HG02981 (cell line): Measurements from ENCODE around the gene IL17REL.

ENCODE experiments used
- ATAC-seq: cut with Tn5 transposase; IDR thresholded peaks from one replicate; pipeline ENCODE4 v1.9.1; 2021; ENCODE audit warnings: mild to moderate bottlenecking, moderate library complexity; ENCODE audit not compliant: unreplicated experiment

Gene IL17REL

DNA sequence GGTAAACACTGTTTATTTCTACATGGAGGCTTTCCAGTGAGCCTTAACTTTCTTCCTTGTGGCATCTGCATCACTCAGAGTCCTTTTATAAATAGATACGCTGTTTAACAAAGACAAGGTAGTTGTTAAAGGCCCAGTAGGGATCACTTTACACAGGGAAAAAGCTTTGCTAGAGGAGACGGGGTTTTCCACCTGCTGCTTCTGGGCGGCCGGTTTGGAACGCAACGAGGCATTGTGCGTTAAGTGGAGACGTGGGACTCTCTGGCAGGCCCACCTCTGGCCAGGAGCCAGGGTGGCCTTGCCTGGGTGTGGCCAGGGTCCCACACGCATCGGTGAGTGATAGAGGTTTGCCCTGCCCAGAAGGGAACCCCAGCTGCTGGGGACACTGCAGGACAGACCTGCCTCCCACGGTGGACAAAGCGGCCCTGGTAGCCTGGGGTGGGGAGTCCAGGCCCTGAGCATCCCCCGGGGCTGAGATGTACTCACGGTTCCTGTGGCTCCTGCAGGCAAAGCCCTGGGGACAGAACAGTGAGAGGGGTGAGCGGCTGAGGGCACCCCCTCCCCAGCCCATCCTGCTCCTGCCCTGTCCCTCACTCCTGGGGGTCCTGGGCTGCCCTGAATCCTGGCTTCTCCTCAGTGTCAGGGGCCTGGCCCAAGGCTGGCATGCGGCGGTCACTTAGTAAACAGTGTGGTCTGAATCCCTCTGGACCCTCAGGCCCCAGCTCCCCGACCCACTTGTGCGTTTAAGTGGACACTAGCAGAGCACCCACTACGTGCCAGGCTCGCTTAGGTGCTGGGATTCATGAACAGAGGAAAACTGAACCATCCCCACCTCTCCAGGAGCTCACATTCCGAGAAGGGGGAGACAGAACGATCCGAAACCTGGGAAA is 4.2 kb downstream of the IL17REL start:
- no peak for ATAC-seq

DNA sequence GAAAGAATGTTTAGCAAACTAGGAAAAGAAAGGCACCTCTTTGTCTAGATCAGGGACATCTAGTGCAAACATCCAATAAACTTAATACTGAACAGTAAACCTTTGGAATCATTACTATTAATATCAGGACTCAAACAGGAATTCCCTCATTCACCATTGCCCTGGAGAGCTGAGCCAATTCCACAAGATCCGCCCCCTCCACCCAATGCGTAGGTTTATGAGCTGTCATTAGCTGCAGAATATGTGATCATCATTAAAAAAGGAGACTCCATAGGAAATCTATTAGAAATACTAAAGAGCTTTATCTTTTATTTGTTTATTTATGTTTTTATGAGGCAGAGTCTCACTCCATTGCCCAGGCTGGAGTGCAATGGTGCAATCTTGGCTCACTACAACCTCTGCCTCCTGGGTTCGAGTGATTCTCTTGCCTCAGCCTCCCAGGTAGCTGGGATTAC is 5.5 kb downstream of the IL17REL start:
- ATAC-seq: no peak

DNA sequence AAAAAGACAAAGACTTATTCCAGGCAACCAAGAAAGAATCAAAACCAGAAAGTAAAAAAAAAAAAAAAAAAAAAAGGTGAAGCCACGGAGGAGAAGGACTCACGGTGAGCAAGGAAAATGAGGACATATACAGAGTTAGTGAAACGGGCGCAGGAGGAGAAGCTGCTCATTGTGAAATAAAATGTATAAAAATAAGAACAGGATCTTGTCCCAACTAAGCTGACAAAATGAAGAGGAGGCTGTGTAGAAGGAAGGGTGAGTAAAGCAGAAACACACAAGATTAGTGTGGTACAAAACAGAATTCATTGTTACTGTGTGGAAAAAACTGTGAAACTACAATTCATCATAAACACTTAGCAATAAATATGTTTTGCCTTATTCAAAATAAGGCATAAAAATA is 7.6 kb downstream of the IL17REL start:
- no peak for ATAC-seq

DNA sequence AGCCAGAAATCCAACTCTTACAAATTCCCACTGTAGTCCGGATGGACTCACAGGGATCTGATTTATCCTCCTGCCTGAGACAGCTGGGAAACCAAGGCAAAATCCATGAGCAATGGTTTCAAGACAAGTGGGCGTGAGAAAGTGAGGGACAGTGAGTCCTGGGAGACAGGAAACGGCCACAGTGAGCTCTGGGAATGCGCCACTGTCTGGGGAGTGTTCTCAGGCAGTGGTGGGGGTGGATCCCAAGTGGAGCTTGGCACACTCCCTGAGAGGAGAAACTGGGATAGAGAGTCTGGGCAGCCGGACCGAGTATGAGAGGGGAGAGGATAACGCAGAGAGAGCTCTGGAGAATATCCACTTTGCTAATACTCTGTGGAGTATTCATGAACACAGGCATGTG is 9.8 kb downstream of the IL17REL start:
- no peak for ATAC-seq

DNA sequence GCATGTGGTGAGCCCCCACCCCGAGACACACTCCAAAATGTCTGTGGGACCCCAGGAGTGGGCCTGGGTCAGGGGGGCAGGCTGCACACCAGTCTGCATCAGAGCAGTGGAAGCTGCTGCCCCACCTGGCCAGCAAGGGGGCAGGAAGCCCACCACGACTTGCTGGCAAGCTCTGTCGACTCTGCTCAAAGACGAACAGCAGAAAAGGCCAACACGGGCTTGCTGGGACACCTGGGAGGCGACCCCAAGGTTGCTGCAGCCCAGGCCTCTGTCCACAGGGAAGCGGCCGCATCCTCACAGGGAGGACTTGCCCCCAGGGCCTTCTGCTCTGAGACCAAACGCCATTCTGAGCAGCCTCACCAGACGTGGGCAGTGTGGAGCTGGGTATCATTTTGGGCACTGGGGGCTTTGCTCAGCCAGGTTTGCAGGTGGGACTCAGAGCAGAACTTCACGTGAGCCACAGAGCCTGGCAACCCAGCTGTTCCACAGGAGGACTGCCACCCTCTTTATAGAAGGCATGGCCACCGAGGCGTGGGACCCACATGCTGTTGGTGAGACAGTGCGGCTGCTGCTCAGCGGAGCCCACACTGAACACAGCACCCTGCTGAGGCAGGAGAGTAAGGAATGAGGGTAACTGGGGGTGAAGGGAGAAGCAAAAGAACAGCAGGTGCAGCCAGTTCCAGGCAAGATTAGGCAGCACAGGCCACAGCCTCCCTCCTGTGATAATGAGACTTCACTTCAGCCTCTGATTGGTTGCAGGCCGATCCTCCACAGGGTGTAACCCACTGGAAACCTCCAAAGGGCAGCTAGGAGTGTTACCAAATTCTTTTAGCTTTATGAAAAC is 11.0 kb downstream of the IL17REL start:
- no peak for ATAC-seq

DNA sequence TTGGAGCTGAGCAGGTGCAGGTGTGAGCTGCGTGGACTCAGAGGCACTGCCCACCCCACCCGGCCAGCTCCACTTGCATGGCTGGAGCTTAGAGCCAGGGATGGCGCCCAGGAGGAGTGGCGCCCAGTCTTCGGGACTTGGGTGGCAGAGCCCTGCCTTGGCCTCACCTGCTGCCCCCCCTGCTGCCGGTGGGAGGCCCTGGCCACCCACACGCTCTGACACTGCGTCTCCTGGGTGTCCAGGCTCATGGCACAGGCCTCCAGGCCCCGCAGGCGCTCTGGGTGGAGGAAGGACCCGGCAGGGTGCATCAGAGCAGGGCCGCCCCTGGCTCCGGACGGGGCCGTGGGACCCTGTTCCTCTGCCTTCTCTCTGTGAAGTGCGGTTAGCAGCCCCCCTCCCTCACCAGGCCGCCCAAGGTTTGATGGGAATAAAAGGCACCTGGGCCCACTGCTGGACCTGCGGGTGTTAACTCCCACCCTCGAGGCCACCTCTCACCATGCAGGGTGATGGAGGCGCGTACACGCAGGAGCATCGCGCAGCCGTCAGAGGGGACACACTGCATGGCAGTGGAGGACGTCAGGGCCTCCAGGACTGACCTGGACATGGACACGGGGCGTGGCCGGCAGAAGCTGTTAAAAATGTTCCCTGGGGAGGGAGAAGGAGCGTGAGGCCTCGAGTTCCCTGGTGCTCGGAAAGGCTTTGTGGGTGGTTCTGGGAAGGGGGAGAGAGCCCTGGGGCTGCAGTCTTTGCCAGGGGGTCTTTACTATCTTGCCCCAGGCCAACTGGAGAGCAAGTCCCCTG is 11.8 kb downstream of the IL17REL start:
- ATAC-seq: no peak

DNA sequence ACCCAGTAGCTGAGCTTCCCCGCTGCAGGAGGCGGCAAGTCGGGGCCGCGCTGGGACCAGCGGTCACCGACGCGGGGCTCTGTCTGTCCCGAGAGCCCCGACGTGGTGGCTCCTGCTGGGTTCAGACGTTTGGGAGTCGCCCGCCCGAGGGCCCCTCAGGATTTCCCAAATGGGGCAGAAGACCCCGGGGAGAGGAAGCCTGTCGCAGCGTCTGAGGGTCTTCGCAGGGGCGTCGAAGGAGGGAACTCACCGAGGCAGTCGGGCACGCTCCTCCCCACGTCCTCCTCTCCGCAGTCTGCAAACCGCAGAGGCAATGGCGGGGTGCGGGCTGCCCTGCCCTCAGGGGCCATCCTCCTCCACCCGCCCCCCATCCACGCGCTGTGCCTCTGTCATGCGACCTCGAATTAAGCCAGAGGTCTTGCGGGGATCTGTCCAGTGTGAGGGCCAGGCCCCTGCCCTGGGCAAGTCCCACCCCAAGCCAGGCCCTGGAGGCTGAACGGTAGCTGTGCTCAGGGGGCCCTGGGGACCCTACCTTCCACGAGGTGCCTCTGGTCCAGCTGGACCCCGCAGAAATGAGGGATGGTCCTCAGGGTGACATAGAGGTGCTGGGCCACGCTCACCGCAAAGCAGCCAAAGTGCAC is 12.5 kb downstream of the IL17REL start:
- ATAC-seq: no peak

DNA sequence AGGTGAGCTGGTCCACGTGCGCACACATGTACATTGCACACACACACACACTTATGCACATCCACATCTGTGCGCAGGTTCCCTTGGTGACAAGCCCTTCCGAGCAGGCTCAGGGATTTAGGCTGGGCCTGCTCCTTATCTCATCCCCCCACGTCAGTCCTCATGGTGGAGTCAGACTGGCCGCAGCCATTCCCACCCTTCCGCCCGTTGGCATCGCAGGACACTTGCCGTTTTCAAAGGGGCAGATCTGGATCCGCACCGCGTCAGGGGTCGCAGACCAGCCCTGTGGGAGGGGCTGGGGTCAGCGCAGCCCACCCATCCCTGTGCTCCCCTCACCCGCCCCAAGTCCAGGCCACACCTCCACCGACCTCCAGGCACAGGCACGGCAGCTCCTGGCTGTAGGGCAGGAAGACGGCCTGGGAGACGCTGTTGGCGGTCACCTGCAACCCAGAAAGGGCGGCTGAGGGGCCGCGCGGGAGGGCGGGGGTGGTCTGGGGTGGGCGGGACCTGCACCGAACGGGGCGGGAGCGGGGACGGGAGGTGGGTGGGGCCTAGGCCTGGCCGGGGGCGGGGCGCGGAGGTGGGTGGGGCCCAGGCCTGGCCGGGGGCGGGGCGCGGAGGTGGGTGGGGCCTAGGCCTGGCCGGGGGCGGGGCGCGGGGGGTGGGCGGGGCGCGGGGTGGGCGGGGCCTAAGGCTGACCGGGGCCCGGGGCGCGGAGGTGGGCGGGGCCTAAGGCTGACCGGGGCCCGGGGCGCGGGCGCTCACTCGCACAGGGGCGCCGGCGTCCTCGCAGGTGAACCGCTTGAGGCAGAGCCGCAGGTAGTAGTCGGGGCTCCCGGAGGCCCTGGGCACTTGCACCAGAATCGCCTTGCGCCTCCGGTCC is 13.3 kb downstream of the IL17REL start:
- ATAC-seq: no peak

DNA sequence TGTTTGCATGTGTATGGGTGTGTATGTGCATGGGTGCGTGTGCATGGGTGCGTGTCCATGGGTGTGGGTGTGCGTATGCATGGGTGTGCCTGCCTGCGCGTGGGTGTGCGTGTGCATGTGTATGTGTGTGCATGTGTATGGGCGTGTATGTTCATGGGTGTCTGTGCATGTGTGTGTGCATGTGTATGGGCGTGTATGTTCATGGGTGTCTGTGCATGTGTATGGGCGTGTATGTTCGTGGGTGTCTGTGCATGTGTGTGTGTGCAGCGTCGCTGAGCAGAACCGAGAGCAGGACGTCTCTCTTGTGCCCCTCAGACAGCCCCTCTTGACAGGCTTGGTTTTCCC is 13.9 kb downstream of the IL17REL start:
- no peak for ATAC-seq

DNA sequence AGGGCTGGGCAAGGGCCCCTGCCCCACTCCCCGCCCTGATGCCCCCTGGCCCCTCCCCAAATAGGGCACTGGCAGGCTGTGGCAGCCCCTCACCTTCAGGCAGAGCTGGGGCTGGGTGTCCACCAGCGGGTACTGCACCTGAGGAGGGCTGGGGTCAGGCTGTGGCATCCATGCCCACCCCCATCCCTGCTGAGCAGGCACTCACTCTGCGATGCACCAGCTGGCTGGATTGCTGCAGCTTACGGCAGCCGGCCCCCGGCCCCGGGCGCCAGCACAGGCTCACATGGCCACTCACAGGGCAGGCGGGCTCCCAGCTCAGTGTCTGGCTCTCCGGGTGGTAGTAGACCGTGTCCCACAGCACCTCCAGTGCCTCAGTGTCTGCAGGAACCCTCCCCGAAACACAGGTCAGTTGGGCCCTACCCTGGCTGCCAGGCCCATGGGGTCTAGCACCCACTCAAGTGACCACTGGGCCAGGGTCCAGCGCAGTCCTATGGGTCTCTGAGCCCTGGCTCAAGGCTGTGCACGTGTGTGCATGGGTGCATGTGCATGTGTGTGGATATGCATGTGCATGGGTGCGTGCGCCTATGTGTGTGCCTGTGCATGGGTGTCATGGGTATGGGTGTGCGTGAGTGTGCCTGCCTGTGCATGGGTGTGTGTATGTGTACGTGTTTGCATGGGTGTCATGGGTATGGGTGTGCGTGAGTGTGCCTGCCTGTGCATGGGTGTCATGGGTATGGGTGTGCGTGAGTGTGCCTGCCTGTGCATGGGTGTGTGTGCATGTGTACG is 14.4 kb downstream of the IL17REL start:
- no peak for ATAC-seq

DNA sequence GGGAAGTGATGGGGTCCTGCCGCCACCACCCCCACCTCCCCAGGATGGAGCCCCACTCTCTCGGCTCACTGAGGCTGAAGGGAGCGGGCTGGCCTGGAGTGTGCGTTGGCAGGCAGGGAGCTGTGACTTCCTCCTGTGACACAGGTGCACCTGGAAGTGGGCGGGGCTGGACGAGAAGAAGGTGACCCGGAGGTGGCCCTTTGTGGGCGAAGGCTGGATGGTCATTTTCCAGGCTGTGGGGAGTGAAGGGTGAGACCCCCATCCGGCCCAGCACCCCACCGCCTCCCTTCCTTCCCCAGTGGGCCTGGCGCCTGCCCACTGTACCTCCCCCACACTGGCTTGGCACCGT is 15.3 kb downstream of the IL17REL start:
- no peak for ATAC-seq

DNA sequence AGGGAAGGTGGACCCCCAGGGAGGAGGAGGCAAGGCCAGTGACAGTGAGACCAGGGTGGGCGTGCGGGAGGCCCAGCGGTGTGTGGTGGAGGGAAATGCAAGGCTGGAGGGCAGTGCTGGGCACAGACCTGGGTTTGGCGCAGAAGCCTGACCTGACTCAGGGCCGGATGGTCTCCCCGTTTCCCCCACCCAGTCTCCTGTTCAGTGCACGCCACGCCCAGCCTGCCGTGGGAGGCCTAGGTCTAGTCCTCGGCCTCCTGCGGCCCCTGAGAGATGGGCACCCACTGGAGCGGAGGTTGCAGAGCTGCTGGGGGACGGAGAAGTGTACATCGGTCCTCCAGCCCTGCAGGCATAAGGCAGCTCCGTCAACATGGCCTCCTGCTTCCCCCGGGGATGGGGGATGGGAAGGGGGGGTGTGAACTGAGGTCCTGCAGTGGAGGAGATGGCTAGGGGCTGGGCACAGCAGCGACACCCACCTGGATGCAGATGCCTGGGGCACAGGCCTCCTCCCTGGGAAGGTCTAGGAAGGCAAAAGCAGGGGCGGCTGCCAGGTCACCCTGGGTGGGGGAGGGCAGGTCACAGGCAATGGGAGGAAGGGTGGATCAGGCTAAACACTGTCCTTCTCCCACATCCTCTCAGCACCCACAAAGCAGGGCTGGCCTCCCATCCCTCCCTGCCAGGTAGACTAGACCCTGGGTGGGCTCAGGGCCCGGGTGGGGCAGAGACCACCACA is 15.9 kb downstream of the IL17REL start:
- no peak for ATAC-seq

DNA sequence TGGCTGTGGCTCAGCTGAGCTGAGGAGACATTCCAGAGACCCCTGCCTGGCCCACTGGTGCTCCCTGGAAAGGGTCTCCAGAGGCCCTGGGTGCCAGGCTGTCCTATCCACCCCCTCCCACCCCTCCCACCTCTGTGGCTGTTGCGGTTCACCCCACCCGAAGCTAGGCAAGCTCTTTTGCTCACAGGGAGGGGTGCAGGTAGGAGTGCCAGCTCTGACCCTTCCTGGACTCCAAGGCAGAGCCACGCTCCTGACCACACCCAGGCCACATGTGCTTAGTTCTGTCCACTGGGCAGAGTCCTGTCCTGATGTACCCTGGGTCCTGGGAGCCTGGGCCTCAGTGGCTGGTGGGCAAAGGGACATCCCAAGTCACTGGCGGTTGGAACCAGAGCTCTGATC is 16.4 kb downstream of the IL17REL start:
- no peak for ATAC-seq

DNA sequence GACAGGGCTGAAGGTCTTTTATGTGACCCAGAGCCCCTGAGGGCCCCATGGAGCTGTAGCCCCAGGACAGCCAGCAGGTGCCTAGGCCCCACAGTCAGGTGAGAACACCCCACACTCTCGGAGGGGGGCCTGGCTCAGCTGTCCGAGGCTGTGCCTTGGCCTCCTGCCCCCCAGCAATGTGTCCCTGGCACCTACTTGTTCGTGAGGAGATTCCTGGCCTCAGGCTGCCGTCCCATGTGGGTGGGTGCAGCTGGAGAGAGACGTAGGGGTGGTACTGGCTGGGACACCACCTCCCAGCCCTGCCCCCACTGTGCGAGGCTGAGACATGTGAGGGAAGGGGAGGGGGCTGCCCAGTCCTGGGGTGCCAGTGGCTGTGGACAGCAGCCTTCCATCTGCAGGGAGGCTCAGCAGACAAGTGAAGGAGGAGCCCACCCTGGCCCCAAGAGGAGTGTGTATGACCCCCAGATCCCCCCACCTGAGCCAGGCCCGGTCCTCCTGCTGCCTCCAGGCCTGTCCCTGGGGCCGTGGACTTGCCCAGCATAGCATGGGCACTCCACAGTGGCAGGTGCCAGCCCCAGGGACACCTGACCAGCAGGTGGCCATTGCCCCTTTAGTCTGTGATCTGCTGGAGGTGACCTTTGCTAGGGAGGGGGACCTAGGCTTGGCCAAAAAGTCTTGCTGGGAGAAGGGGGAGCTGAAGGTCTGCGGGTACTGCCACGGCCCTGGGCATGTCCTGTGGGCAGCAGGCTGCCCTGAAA is 17.0 kb downstream of the IL17REL start:
- ATAC-seq: no peak

DNA sequence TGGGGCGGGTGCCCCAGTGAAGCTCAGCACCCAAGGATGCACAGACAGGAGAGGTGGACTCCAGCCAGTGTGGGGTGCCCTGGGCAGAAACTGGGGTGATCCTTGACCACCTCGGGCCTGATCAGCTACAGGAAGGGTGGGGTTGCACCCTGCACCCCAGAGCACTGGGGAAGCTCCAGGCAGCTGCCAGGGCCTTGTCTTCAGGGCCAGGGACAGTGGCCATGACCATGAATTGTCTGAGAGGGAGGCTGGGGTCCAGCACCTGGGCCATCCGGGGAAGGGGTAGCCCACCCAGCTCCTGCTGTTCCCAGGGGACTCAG is 17.6 kb downstream of the IL17REL start:
- ATAC-seq: no peak

DNA sequence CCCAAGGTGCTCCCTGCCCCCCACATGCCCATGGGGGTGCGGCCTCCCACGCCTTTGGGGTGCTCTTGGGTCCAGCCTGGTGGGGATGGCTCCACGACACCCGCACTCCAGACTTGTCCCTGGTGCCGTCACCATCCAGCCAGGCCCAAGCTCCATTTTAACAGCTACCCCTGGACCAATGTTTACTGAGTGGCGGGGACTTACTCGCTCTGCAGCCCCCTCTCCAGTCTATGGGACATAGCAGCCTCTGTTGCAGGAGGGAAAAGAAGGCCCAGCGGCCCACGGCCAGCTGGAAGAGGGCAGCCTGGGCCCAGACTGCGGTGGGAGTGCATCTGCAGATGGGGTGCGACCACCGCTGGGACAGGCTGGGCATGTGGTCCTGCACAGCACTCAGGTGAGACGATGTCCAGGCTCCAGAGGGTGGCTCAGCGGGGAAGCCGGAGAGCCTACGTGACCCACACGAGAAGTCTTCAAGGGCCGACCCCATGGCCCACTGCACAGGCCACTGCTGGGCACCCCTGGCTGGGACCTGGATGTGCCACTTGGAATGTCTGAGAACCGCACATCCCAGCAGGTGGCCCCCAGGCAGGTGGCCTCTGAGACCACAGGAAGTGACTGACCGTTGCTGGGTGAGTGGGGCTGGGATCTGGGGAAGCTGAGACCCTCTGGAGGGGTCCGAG is 18.1 kb downstream of the IL17REL start:
- ATAC-seq: no peak

DNA sequence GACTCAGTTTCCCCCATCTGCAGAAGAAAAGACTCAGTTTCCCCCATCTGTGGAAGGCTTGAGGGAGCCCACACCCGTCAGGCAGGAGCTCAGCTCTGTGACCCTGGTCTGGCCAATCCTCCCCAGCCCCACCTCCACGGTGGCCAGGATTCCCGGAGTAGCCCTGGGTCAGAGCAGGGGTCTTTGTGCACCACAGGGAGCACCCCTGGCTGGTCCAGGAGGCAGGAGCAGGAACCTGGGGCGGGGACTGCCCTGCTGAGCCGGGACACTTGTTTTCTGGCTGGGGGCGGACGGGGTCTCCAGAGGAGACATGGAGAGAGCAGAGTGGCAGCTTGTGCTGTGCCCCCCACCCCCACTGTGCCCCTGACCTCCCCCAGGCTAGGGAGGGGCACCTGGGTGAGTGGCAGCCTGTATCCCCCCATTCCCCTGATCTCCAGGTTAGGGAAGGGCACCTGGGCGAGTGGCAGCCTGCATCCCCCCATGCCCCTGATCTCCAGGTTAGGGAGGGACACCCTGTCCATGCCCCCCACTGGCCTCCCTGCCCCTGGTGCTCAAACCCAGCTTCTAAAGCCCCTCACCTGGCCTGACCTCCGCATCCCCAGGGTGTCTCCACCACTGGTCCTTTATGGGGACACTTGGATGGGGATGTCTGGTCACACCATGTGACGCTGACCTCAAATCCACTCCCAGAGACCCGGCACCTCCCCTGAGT is 18.8 kb downstream of the IL17REL start:
- no peak for ATAC-seq
